ENCODE measurements around the gene MACROD2.

DNA sequence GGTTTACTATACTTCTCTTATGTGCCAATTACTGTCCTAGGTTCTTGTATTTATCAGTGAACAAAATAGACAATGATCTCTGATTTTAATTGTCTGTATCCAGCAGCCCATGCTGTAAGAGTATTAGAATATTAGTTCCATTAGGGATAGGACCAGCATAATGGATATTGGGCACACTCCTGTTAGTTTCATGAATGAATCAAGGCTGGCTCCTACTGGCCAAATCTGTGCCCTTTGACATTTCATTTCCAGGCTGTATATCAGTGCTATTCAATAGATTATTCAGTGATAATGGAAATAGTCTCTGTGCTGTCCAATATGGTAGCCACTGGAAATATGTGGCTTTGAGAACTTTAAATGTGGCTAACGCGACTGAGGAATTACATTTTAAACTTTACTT is 1350.0 kb downstream of the MACROD2 start:
- TF ChIP-seq, protein P1, sequence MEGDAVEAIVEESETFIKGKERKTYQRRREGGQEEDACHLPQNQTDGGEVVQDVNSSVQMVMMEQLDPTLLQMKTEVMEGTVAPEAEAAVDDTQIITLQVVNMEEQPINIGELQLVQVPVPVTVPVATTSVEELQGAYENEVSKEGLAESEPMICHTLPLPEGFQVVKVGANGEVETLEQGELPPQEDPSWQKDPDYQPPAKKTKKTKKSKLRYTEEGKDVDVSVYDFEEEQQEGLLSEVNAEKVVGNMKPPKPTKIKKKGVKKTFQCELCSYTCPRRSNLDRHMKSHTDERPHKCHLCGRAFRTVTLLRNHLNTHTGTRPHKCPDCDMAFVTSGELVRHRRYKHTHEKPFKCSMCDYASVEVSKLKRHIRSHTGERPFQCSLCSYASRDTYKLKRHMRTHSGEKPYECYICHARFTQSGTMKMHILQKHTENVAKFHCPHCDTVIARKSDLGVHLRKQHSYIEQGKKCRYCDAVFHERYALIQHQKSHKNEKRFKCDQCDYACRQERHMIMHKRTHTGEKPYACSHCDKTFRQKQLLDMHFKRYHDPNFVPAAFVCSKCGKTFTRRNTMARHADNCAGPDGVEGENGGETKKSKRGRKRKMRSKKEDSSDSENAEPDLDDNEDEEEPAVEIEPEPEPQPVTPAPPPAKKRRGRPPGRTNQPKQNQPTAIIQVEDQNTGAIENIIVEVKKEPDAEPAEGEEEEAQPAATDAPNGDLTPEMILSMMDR (IDR thresholded peaks at IDR 0.05; ENCODE audit: low read depth, low read length, missing input control), result no peak
- TF ChIP-seq RAD21 (IDR thresholded peaks at IDR 0.05) (peak in 1 of 2 donors; percentile 27), MAX (IDR thresholded peaks at IDR 0.05) (no peak), TAF1 (conservative IDR thresholded peaks at IDR 0.05) (no peak), YY1 (IDR thresholded peaks at IDR 0.05) (no peak), GABPA (IDR thresholded peaks at IDR 0.05 in 1 of 2, conservative IDR thresholded peaks at IDR 0.05 in 1 of 2) (no peak), NR2F2 (IDR thresholded peaks at IDR 0.05) (no peak), JUND (IDR thresholded peaks at IDR 0.05) (no peak), SP1 (IDR thresholded peaks at IDR 0.05) (no peak)
- TF ChIP-seq, protein P2, sequence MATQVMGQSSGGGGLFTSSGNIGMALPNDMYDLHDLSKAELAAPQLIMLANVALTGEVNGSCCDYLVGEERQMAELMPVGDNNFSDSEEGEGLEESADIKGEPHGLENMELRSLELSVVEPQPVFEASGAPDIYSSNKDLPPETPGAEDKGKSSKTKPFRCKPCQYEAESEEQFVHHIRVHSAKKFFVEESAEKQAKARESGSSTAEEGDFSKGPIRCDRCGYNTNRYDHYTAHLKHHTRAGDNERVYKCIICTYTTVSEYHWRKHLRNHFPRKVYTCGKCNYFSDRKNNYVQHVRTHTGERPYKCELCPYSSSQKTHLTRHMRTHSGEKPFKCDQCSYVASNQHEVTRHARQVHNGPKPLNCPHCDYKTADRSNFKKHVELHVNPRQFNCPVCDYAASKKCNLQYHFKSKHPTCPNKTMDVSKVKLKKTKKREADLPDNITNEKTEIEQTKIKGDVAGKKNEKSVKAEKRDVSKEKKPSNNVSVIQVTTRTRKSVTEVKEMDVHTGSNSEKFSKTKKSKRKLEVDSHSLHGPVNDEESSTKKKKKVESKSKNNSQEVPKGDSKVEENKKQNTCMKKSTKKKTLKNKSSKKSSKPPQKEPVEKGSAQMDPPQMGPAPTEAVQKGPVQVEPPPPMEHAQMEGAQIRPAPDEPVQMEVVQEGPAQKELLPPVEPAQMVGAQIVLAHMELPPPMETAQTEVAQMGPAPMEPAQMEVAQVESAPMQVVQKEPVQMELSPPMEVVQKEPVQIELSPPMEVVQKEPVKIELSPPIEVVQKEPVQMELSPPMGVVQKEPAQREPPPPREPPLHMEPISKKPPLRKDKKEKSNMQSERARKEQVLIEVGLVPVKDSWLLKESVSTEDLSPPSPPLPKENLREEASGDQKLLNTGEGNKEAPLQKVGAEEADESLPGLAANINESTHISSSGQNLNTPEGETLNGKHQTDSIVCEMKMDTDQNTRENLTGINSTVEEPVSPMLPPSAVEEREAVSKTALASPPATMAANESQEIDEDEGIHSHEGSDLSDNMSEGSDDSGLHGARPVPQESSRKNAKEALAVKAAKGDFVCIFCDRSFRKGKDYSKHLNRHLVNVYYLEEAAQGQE (IDR thresholded peaks at IDR 0.05), result no peak
- TF ChIP-seq, protein P3, sequence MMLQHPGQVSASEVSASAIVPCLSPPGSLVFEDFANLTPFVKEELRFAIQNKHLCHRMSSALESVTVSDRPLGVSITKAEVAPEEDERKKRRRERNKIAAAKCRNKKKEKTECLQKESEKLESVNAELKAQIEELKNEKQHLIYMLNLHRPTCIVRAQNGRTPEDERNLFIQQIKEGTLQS (IDR thresholded peaks at IDR 0.05), result no peak

All from liver (tissue), 3 donors.